GM19455 (cell line): ENCODE data around the gene CDH15.
A peak's percentile ranks its signal among the peaks of the same experiment; 100 is the strongest.

ENCODE experiments used
- ATAC-seq: cut with Tn5 transposase; IDR thresholded peaks from one replicate; pipeline ENCODE4 v1.9.1; 2021; ENCODE audit not compliant: unreplicated experiment

The CDH15 gene

GRCh38 chr16:89198417-89199240, 27.1 kb downstream of the CDH15 start:
- no peak for ATAC-seq

DNA sequence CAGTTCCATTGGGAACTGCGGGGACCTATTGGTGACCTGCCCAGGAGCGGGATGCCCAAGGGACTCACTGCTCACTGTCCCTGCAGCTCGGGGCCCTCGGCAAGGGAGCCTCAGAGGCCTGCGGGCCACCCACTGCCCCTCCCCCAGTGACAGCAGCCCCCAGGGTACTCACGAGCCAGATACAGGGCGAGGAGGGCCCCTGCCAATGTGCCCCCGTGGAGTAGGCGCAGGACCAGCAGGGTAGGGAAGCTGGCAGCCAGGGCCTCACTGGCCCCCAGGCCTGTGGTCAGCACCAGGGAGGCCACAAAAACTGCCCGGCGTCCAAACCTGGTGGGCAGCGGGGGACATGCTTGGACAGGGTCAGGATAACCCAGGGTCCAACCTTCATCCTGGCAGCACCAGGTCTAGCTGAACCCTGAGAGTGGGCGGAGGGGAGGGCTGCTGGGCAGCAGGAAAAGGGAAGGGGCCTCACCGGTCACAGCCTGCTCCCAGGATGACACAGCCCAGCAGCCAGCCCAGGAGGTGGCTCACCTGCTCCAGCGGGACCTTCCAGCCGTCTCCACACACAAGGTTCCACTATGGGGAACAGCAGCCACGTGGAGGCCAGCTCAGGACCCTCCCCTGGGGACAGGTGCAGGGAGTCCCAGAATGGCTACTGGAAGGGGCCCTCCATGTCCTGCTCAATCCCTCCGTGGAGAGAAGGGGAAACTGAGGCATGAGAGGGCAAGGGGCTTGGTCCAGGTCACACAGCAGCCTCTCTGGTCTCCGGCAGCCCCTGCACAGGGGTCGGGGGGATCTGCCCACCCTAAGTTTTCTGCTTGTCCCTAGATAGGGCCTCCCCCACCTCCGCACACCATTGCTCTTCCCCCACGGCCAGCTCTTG, 27.9 kb downstream of the CDH15 start:
- ATAC-seq, result no peak

GRCh38 chr16:89200124-89200849, 28.7 kb downstream of the CDH15 start, which contains the start of gene SLC22A31:
SLC22A31 (minus strand) TSS chr16:89200537; CDS start chr16:89200501, 36 bp downstream.
- no peak for ATAC-seq

DNA sequence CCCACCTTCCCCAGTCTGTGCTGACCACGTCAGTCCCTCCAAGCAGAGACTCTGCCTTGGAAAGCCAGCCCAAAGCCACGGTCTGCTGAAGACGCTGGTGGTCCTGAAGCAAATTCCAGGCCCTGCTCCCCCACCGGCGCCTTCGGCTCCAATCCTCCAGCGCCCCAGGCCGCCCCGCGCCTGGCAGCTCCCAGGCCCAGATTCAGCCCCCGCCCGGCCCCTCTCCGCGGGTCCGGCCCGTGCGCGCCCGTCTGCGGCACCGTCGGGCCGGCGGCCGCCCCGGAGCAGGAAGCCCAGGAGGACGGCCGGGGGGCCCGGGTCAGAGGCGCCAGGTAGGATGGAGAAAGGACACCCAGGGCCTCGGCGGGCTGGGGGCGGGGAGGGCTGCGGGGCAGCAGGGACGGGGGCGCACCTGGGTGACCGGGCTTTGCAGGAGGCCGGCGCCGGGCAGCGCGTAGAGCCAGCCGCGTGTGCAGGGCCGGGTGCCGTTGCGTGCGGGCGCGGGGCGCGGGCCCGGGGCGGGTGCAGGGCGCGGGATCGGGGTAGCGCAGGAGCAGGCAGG, 29.4 kb downstream of the CDH15 start:
- ATAC-seq, result no peak

DNA sequence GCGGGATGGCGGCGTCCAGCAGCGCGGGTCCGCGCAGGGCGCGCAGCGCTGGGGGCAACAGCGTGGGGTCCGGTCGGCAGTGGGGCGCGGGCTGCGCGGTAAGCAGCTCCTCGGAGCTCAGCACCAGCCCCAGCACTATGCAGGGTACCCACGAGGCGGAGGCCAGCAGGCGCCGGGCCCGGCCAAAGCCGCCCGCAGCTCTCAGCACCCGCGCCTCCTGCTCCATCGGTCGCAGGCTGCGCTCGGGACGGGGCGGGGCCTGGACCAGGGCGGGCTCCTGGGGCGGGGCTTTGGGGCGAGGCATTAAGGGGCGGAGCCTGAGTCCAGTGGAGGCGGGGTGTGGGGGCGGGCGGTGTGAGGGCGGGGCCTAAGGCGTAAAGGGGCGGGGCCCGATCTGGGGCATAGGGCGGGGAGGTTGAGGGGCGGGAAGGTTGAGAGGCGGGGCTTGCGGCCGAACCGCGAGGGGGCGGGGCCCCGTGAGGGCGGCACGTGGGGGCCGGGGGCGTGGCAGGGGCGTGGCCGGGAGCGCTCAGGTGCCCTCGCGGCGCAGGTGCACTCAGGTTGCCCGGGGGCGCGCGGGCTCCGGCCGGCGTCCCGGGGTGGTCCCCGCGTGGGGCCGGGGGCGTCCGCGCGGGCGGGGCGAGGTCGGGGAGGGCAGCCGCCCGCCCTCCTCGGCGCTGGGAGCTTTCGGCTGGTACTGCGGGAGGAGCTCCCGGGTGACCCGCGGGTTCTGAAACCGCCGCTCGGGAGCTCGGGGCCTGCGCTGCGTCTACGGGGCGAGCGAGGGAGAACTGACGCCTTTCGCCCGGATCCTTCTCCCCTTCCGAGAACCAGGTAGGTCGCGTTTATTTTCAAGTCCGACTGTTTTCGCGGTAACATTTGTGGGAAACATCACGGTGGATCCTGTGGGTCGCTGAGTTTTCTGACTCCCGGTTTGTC, 30.2 kb downstream of the CDH15 start:
- no peak for ATAC-seq

DNA sequence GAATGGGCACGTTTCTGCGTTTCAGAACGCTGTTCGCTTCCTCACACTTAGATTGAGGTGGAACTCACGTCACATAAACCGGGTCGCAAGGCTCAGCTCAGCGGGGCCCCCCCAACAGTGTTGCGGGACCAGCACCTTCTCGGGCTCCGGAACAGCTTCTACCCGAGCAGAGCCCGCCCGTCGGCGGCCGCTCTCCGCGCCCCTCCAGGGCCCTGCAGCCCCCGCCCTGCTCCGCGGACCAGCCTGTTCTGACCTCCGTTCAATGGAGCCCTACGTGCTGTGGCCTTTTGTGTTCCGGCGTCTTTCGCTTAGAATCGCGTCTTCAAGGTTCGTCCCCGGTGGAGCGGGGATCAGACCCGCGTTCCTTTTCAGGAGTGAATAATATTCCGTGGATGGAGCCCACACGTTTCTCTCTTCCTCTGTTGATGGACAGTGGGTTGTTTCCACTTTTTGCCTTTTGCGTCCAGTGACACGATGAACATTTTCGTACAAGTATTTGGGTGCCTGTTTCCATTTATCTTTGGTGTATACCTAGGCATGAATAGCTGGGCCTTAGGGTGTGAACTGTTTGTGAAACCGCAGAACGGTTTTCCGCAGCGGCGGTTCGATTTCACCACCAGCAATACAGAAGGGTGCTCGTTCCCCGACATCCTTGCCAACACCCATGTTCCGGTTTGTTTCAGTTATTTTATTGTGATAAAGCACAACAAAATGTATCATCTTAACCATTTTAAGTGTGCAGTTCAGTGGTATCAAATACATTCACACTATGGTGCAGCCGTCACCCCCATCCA, 31.1 kb downstream of the CDH15 start:
- no peak for ATAC-seq

GRCh38 chr16:89207993-89208392, 36.4 kb downstream of the CDH15 start:
- no peak for ATAC-seq

DNA sequence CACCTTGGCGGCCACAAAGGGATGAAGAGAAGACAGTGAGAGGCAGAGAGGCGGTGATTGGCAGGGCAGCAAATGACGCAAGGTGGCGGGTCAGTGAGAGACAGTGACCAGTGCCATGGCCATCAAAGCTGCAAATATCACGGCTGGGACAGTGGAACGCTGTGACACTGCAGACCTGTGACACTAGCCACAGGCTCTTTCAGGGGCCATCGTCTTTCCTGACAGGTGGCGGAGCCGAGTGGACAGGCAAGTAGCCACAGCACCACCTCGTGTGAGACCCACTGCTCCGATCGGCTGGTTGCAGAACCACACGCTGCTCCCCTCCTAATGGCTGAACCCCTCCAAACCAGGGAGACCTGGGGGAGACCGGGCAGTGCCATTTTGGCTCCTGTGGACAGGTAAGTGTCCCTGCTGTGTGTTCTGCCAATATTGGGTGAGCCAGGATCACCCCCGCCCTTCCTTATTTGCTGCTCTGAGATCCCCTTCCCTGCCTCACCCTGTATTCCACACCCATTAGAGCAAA, 38.0 kb downstream of the CDH15 start:
- ATAC-seq, result no peak

GRCh38 chr16:89210165-89210903, 38.8 kb downstream of the CDH15 start:
- ATAC-seq, result no peak

- ATAC-seq, result no peak
Observed at GRCh38 chr16:89210904-89211515, 39.5 kb downstream of the CDH15 start.

DNA sequence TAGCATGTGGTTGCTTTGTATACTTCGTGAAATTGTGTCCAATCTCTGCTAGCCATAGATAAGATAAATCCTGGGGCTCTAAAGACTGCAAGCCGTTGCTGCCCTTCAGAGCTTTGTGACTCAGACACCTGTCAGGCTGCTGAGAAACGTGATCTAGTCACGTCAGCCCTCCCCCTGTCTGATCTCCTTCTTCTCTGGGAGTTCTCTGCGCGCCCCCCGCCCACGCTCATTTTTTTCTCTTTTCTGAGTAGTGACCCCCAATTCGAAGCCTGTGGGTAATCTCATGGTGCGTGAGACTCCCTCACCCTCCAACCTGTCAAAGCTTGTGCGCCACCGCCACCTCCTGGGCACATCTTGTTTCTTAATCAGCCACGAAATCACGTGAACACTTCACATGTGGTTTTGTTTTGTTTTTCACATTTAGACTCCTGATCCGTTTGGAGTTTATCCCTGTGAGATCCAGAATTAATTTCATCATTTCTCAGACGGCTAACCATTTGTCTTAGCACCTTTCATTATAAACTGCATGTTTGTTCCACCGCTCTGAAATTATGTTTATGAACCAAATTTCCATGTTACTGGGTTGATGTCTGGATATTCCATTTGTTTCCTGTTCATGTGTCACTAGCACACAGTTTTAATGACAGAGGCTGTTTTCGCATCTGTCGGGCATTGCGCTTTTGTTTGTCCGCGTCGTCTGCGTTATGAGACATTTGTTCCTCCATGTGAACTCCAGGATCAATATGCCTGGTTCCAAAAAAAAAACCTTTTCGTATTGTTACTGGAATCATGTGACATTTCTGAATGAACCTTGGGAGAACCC, 45.0 kb downstream of the CDH15 start:
- ATAC-seq, result no peak

GRCh38 chr16:89217138-89217387, 45.5 kb downstream of the CDH15 start:
- no peak for ATAC-seq

DNA sequence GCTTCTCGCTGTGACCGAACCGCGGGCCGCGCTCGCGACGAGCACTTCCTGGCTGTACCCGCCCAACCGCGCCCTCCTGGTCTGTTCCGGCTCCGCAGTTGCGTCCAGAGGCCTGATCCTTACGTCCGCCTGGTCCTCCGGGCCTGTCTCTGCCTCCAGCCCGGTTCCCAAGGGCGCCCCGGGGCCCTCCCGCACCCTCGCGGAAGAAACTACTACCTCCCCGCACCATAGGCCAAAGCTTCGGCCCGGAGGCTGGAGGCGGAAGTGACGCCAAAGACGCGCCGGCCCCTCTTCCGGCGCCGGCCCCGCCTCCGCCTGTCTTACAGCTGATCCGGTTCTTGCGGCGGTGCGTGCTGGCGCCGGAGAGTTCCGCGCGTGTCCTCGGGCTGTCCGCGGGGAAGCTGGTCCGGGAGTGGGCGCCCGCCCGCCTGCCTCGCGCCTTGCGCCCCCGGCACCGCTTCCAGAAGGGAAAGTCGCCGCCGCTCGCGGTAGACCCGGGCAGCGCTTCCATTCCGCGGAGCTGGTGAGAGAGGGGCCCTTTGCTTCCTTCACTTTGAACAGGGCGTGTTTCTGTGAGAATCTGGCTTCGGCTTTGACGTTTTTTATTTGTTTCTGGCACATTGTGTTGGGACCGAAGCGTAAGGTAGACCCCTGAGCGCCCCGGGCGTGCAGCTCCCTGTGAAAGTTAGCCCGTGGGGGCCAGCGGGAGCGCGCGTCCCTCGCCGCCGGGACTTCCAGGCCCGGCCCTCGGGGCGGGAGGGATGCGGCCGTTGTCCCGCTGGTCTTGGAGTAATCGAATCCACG, 46.0 kb downstream of the CDH15 start, which contains the start of gene ZNF778:
Gene ZNF778, plus strand, starts transcription at position 316 of the 804 bp plus-strand sequence. CDS start 3,425 bp downstream, outside the sequence.
- peak; percentile 81 for ATAC-seq

- ATAC-seq, result no peak
Observed at GRCh38 chr16:89219365-89219764, 47.8 kb downstream of the CDH15 start.

DNA sequence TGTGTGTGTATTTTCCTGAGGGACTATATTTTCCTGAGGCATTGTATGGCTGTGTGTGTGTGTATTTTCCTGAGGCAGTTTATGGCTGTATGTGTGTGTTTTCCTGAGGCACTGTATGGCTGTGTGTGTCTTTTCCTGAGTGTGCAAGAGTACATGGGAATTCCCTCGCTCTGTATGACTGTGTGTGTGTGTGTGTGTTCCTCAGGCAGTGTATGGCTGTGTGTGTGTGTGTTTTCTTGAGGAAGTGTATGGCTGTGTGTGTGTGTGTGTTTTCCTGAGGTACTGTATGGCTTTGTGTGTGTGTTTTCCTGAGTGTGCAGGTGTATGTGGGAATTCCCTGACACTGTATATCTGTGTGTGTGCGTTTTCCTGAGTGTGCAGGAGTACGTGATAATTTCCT, 50.1 kb downstream of the CDH15 start:
- no peak for ATAC-seq

DNA sequence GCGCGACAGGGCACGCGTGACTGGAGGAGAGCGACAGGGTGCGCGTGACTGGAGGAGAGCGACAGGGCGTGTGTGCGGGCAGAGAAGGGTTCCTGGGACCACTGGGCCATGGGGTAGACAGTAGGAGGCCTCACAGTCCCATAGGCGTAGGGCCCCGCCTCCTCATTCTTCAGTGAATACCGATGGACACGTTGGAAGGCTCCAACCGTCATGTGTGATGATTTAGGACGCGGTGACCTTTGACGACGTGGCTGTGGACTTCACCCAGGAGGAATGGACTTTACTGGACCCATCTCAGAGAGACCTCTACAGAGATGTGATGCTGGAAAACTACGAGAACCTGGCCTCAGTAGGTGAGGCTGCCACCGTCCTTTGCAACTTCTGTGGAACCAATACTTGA, 51.4 kb downstream of the CDH15 start:
- no peak for ATAC-seq
